Lower leg skin (tissue), 3 donors: ENCODE data around the gene LRSAM1.

Experiments
- CTCF ChIP-seq, 3 donors: fragments of 450-650 bp; IDR thresholded peaks; one replicate each; pipeline ENCODE4 v1.5.1; 2016; ENCODE audit warnings: antibody characterized with exemption in 3 of 3, mild to moderate bottlenecking in 3 of 3, moderate library complexity in 2 of 3
- POLR2A ChIP-seq, 2 donors: fragments of 450-650 bp; IDR thresholded peaks; one replicate each; pipeline ENCODE4 v1.6.1; 2016 to 2017; ENCODE audit warnings: antibody characterized with exemption in 2 of 2, mild to moderate bottlenecking in 1 of 2, moderate library complexity in 1 of 2

GRCh38 chr9:127518091-127518856 lies 67.0 kb downstream of the LRSAM1 start:
- no peak for TF ChIP-seq CTCF (IDR thresholded peaks at IDR 0.05)
- no peak for TF ChIP-seq POLR2A (IDR thresholded peaks at IDR 0.05)
